ENCODE measurements around the gene PROSER2. TPM values are rescaled to one million over a fixed set of nuclear protein-coding genes. Genes with fewer than 3 reads are reported as not detected.
"Not testable (repeated sequence)": the region's sequence is repeated elsewhere in the genome, so short reads cannot be mapped to it uniquely, and the experiment has no call there.

Gene PROSER2
- total RNA-seq, 1 experiment from 2014 or later: 19.5 TPM

- no peaks in the 10 kb centered on the region for H3K9me3 Mint-ChIP-seq (ENCODE audit: low read depth, unreplicated experiment)
- no peak for DNase-seq
- no peaks in the 10 kb centered on the region for H3K4me1 Mint-ChIP-seq (ENCODE audit: low read depth, unreplicated experiment)
- H3K36me3 Mint-ChIP-seq (ENCODE audit: insufficient read depth, unreplicated experiment): peaks cover 8% of the 10 kb centered on the region
- no peak overlapping the region for H3K27ac Mint-ChIP-seq (ENCODE audit: unreplicated experiment)
- CTCF ChIA-PET: no interaction called here
- no TSS peak for BruUV-seq (replicated peaks)
- H3K4me3 Mint-ChIP-seq (ENCODE audit: low read depth, unreplicated experiment): no peak overlapping the region
- TF ChIP-seq CTCF (IDR thresholded peaks at IDR 0.05; ENCODE audit: unreplicated experiment): no peak
- no peaks in the 10 kb centered on the region for H3K27me3 Mint-ChIP-seq (ENCODE audit: unreplicated experiment)
- intact Hi-C loops (cut with micrococcal nuclease; ENCODE audit: unreplicated experiment): no loop called here
Measured at GRCh38 chr10:11846542-11846941, 23.4 kb downstream of the PROSER2 start.

GRCh38 chr10:11849277-11849676 lies 26.1 kb downstream of the PROSER2 start:
- Mint-ChIP-seq H3K27ac (ENCODE audit: unreplicated experiment) (no peak overlapping the region), H3K4me3 (ENCODE audit: low read depth, unreplicated experiment) (no peak overlapping the region), H3K27me3 (ENCODE audit: unreplicated experiment) (no peaks in the 10 kb centered on the region), H3K4me1 (ENCODE audit: low read depth, unreplicated experiment) (no peaks in the 10 kb centered on the region), H3K9me3 (ENCODE audit: low read depth, unreplicated experiment) (no peaks in the 10 kb centered on the region), H3K36me3 (ENCODE audit: insufficient read depth, unreplicated experiment) (peaks cover 15% of the 10 kb centered on the region)
- DNase-seq: no peak
- no TSS peak for BruUV-seq (replicated peaks)
- no peak for TF ChIP-seq CTCF (IDR thresholded peaks at IDR 0.05; ENCODE audit: unreplicated experiment)
- intact Hi-C loops (cut with micrococcal nuclease; ENCODE audit: unreplicated experiment): no loop called here
- CTCF ChIA-PET: no interaction called here

- no TSS peak for BruUV-seq (replicated peaks)
- H3K4me3 Mint-ChIP-seq (ENCODE audit: low read depth, unreplicated experiment): no peak overlapping the region
- peaks cover 15% of the 10 kb centered on the region for H3K36me3 Mint-ChIP-seq (ENCODE audit: insufficient read depth, unreplicated experiment)
- no peak for TF ChIP-seq CTCF (IDR thresholded peaks at IDR 0.05; ENCODE audit: unreplicated experiment)
- no peaks in the 10 kb centered on the region for H3K27me3 Mint-ChIP-seq (ENCODE audit: unreplicated experiment)
- no peaks in the 10 kb centered on the region for H3K9me3 Mint-ChIP-seq (ENCODE audit: low read depth, unreplicated experiment)
- CTCF ChIA-PET: no interaction called here
- H3K27ac Mint-ChIP-seq (ENCODE audit: unreplicated experiment): no peak overlapping the region
- no peak for DNase-seq
- H3K4me1 Mint-ChIP-seq (ENCODE audit: low read depth, unreplicated experiment): no peaks in the 10 kb centered on the region
- intact Hi-C loops (cut with micrococcal nuclease; ENCODE audit: unreplicated experiment): no loop called here
Measured at GRCh38 chr10:11849911-11850310, 26.8 kb downstream of the PROSER2 start.

DNA sequence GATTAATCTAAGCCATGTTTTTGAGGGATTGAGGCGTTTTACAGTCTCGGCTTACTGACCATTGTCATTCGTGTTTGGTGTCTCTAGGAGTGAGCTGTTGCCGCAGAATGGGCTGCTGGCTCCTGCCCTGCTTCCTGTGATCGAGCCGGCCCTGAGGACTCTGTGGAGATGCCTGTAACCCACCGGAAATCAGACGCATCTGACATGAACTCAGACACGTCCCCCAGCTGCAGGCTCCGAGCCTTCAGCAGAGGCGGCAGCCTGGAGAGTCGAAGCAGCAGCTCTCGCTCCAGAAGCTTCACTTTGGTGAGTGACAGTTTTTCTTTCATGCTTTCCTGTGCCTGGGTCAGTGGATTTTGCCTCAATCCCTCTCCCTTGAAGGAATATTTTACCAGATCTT lies 28.8 kb downstream of the PROSER2 start:
- Mint-ChIP-seq H3K4me1 (ENCODE audit: low read depth, unreplicated experiment) (no peaks in the 10 kb centered on the region), H3K27me3 (ENCODE audit: unreplicated experiment) (no peaks in the 10 kb centered on the region), H3K9me3 (ENCODE audit: low read depth, unreplicated experiment) (no peaks in the 10 kb centered on the region), H3K36me3 (ENCODE audit: insufficient read depth, unreplicated experiment) (peaks cover 12% of the 10 kb centered on the region), H3K27ac (ENCODE audit: unreplicated experiment) (no peak overlapping the region), H3K4me3 (ENCODE audit: low read depth, unreplicated experiment) (no peak overlapping the region)
- TF ChIP-seq CTCF (IDR thresholded peaks at IDR 0.05; ENCODE audit: unreplicated experiment): no peak
- no TSS peak for BruUV-seq (replicated peaks)
- CTCF ChIA-PET: interaction anchor here (0.6 kb wide), 1 partner anchor 379 kb away, joined by 3 read pairs; no protein-coding TSS in a partner anchor
- DNase-seq: no peak
- intact Hi-C loops (cut with micrococcal nuclease; ENCODE audit: unreplicated experiment): no loop called here

- CTCF ChIA-PET; intact Hi-C loops (cut with micrococcal nuclease; ENCODE audit: unreplicated experiment); H3K27ac Mint-ChIP-seq (ENCODE audit: unreplicated experiment); H3K9me3 Mint-ChIP-seq (ENCODE audit: low read depth, unreplicated experiment); BruUV-seq (replicated peaks); H3K4me1 Mint-ChIP-seq (ENCODE audit: low read depth, unreplicated experiment); H3K27me3 Mint-ChIP-seq (ENCODE audit: unreplicated experiment); H3K4me3 Mint-ChIP-seq (ENCODE audit: low read depth, unreplicated experiment); DNase-seq: not testable (repeated sequence)
- H3K36me3 Mint-ChIP-seq (ENCODE audit: insufficient read depth, unreplicated experiment): peaks cover 12% of the 10 kb centered on the region
Measured at GRCh38 chr10:11852637-11853036, 29.5 kb downstream of the PROSER2 start.
